ENCODE measurements around the gene UGT2B7. TPM values are rescaled to one million over a fixed set of nuclear protein-coding genes. Genes with fewer than 3 reads are reported as not detected.
"Not testable (repeated sequence)": the region's sequence is repeated elsewhere in the genome, so short reads cannot be mapped to it uniquely, and the experiment has no call there.

The UGT2B7 gene
- polyA plus RNA-seq, 4 donors = 20.7 to 106 (median 33.9) TPM

GRCh38 chr4:69092980-69093568, 3.2 kb upstream of the UGT2B7 start:
- FAIRE-seq = no peak

GRCh38 chr4:69093681-69094080, 2.6 kb upstream of the UGT2B7 start:
- Histone ChIP-seq H3K36me3 (ENCODE audit: control insufficient read depth in 3 of 3, insufficient read depth in 2 of 3, low read depth in 1 of 3, low read length in 3 of 3) (no peaks in the 10 kb centered on the region), H3K9me3 (ENCODE audit: control insufficient read depth in 2 of 2, insufficient read depth in 1 of 2, low read depth in 1 of 2, low read length in 1 of 2) (peaks cover 0 to 10% of the 10 kb centered on the region in 2 donors), H3K27ac (ENCODE audit: low read depth in 1 of 3, low read length in 2 of 3) (no peak overlapping the region), H3K4me1 (ENCODE audit: control insufficient read depth in 3 of 3, insufficient read depth in 2 of 3, low read depth in 1 of 3, low read length in 2 of 3) (no peaks in the 10 kb centered on the region), H3K4me3 (ENCODE audit: low read depth in 1 of 3, low read length in 3 of 3) (no peak overlapping the region), H3K27me3 (ENCODE audit: control insufficient read depth in 3 of 3, insufficient read depth in 3 of 3, low read length in 3 of 3) (no peaks in the 10 kb centered on the region)
- 88 to 95% (median 92%) methylated on average over 3 of the region's 3 CpGs for WGBS, 3 donors
- DNase-seq (no peak), FAIRE-seq (no peak)

More at GRCh38 chr4:69092980-69093568, 3.2 kb upstream of the UGT2B7 start:
- no peak for DNase-seq
- Histone ChIP-seq H3K4me1 (ENCODE audit: control insufficient read depth in 3 of 3, insufficient read depth in 2 of 3, low read depth in 1 of 3, low read length in 2 of 3) (no peaks in the 10 kb centered on the region), H3K36me3 (ENCODE audit: control insufficient read depth in 3 of 3, insufficient read depth in 2 of 3, low read depth in 1 of 3, low read length in 3 of 3) (no peaks in the 10 kb centered on the region), H3K4me3 (ENCODE audit: low read depth in 1 of 3, low read length in 3 of 3) (no peak overlapping the region), H3K9me3 (ENCODE audit: control insufficient read depth in 2 of 2, insufficient read depth in 1 of 2, low read depth in 1 of 2, low read length in 1 of 2) (peaks cover 0 to 13% of the 10 kb centered on the region in 2 donors), H3K27ac (ENCODE audit: low read depth in 1 of 3, low read length in 2 of 3) (no peak overlapping the region), H3K27me3 (ENCODE audit: control insufficient read depth in 3 of 3, insufficient read depth in 3 of 3, low read length in 3 of 3) (no peaks in the 10 kb centered on the region)
- 75 to 87% (median 76%) methylated on average over 6 of the region's 6 CpGs for WGBS, 3 donors

DNA sequence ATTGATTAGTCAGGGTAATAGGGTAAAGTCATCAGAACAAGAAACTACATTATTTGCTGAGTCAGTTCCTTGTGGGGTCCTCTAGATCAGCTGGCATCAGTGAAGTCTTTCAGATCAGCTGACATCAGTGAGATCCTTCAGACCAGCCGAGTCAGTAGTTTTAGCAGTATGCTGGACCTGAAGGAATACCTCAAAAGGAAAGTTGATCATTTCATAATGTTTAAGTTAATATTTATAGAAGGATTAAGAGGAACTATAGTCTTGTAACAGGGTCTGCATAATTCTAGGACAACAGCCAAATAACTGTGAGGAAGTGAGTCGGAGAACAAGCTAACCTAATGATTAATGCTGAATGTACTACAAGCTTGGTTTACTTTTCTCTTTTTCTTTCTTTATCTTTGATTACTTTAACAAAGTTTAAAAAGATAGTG, 958 bp upstream of the UGT2B7 start:
- FAIRE-seq (no peak), DNase-seq (peak; percentile 39 to 53)
- no peak overlapping the region for H3K4me3 ChIP-seq (ENCODE audit: low read depth in 1 of 3, low read length in 3 of 3)
- H3K36me3 ChIP-seq (ENCODE audit: control insufficient read depth in 3 of 3, insufficient read depth in 2 of 3, low read depth in 1 of 3, low read length in 3 of 3) = no peaks in the 10 kb centered on the region
- no peaks in the 10 kb centered on the region for H3K27me3 ChIP-seq (ENCODE audit: control insufficient read depth in 3 of 3, insufficient read depth in 3 of 3, low read length in 3 of 3)
- peaks cover 0 to 9% of the 10 kb centered on the region in 2 donors for H3K9me3 ChIP-seq (ENCODE audit: control insufficient read depth in 2 of 2, insufficient read depth in 1 of 2, low read depth in 1 of 2, low read length in 1 of 2)
- peak overlapping the region in 1 of 3 donors; percentile 13 for H3K27ac ChIP-seq (ENCODE audit: low read depth in 1 of 3, low read length in 2 of 3)
- 4 to 9% (median 5%) methylated on average over 2 of the region's 2 CpGs for WGBS, 3 donors
- H3K4me1 ChIP-seq (ENCODE audit: control insufficient read depth in 3 of 3, insufficient read depth in 2 of 3, low read depth in 1 of 3, low read length in 2 of 3) = no peaks in the 10 kb centered on the region

GRCh38 chr4:69096810-69097209, 536 bp downstream of the UGT2B7 start:
- 30 to 55% (median 31%) methylated on average over 3 of the region's 3 CpGs for WGBS, 3 donors
- Histone ChIP-seq H3K27me3 (ENCODE audit: control insufficient read depth in 3 of 3, insufficient read depth in 3 of 3, low read length in 3 of 3) (no peaks in the 10 kb centered on the region), H3K4me3 (ENCODE audit: low read depth in 1 of 3, low read length in 3 of 3) (peak overlapping the region in 1 of 3 donors; percentile 30), H3K36me3 (ENCODE audit: control insufficient read depth in 3 of 3, insufficient read depth in 2 of 3, low read depth in 1 of 3, low read length in 3 of 3) (no peaks in the 10 kb centered on the region), H3K4me1 (ENCODE audit: control insufficient read depth in 3 of 3, insufficient read depth in 2 of 3, low read depth in 1 of 3, low read length in 2 of 3) (no peaks in the 10 kb centered on the region), H3K27ac (ENCODE audit: low read depth in 1 of 3, low read length in 2 of 3) (peak overlapping the region in 2 of 3 donors; percentile 55 to 69), H3K9me3 (ENCODE audit: control insufficient read depth in 2 of 2, insufficient read depth in 1 of 2, low read depth in 1 of 2, low read length in 1 of 2) (peaks cover 0 to 9% of the 10 kb centered on the region in 2 donors)
- FAIRE-seq (no peak), DNase-seq (peak; percentile 13 to 23)

DNA sequence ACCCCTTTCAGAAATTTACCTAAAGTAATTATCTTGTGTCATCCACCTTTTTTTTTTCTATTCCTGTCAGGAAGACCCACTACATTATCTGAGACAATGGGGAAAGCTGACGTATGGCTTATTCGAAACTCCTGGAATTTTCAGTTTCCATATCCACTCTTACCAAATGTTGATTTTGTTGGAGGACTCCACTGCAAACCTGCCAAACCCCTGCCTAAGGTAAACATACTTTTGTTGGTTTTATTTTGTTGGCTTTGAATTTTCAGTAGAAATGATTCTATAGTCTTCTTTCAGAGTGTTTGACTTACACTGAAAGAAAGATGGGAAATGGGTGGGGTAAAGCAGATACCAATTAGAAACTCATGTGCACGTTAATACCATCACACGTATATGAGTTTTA, 2.2 kb downstream of the UGT2B7 start:
- Histone ChIP-seq H3K36me3 (ENCODE audit: control insufficient read depth in 3 of 3, insufficient read depth in 2 of 3, low read depth in 1 of 3, low read length in 3 of 3) (no peaks in the 10 kb centered on the region), H3K27me3 (ENCODE audit: control insufficient read depth in 3 of 3, insufficient read depth in 3 of 3, low read length in 3 of 3) (no peaks in the 10 kb centered on the region), H3K9me3 (ENCODE audit: control insufficient read depth in 2 of 2, insufficient read depth in 1 of 2, low read depth in 1 of 2, low read length in 1 of 2) (peaks cover 0 to 3% of the 10 kb centered on the region in 2 donors), H3K4me1 (ENCODE audit: control insufficient read depth in 3 of 3, insufficient read depth in 2 of 3, low read depth in 1 of 3, low read length in 2 of 3) (no peaks in the 10 kb centered on the region), H3K4me3 (ENCODE audit: low read depth in 1 of 3, low read length in 3 of 3) (peak overlapping the region in 1 of 3 donors; percentile 38), H3K27ac (ENCODE audit: low read depth in 1 of 3, low read length in 2 of 3) (no peak overlapping the region)
- FAIRE-seq = no peak
- no peak for DNase-seq
- 85 to 87% (median 85%) methylated on average over 4 of the region's 4 CpGs for WGBS, 3 donors

GRCh38 chr4:69099910-69100309, 3.6 kb downstream of the UGT2B7 start:
- Histone ChIP-seq H3K9me3 (ENCODE audit: control insufficient read depth in 2 of 2, insufficient read depth in 1 of 2, low read depth in 1 of 2, low read length in 1 of 2) (no peaks in the 10 kb centered on the region), H3K4me1 (ENCODE audit: control insufficient read depth in 3 of 3, insufficient read depth in 2 of 3, low read depth in 1 of 3, low read length in 2 of 3) (no peaks in the 10 kb centered on the region), H3K27me3 (ENCODE audit: control insufficient read depth in 3 of 3, insufficient read depth in 3 of 3, low read length in 3 of 3) (no peaks in the 10 kb centered on the region), H3K4me3 (ENCODE audit: low read depth in 1 of 3, low read length in 3 of 3) (no peak overlapping the region), H3K27ac (ENCODE audit: low read depth in 1 of 3, low read length in 2 of 3) (no peak overlapping the region), H3K36me3 (ENCODE audit: control insufficient read depth in 3 of 3, insufficient read depth in 2 of 3, low read depth in 1 of 3, low read length in 3 of 3) (no peaks in the 10 kb centered on the region)
- DNase-seq (no peak), FAIRE-seq (no peak)
- WGBS, 3 donors = 67 to 88% (median 86%) methylated on average over 4 of the region's 4 CpGs

- not testable (repeated sequence) for H3K4me3 ChIP-seq (ENCODE audit: low read depth in 1 of 3, low read length in 3 of 3); H3K36me3 ChIP-seq (ENCODE audit: control insufficient read depth in 3 of 3, insufficient read depth in 2 of 3, low read depth in 1 of 3, low read length in 3 of 3); H3K27me3 ChIP-seq (ENCODE audit: control insufficient read depth in 3 of 3, insufficient read depth in 3 of 3, low read length in 3 of 3); H3K27ac ChIP-seq (ENCODE audit: low read depth in 1 of 3, low read length in 2 of 3); H3K9me3 ChIP-seq (ENCODE audit: control insufficient read depth in 2 of 2, insufficient read depth in 1 of 2, low read depth in 1 of 2, low read length in 1 of 2); H3K4me1 ChIP-seq (ENCODE audit: control insufficient read depth in 3 of 3, insufficient read depth in 2 of 3, low read depth in 1 of 3, low read length in 2 of 3); FAIRE-seq
- peak in 1 of 2 donors; percentile 41 for DNase-seq
- 55 to 68% (median 58%) methylated on average over 2 of the region's 2 CpGs for WGBS, 3 donors
Measured at GRCh38 chr4:69102668-69103067, 6.4 kb downstream of the UGT2B7 start.

- H3K9me3 ChIP-seq (ENCODE audit: control insufficient read depth in 2 of 2, insufficient read depth in 1 of 2, low read depth in 1 of 2, low read length in 1 of 2) = peaks cover 0 to 3% of the 10 kb centered on the region in 2 donors
- FAIRE-seq (no peak), DNase-seq (peak; percentile 67 to 84)
- H3K36me3 ChIP-seq (ENCODE audit: control insufficient read depth in 3 of 3, insufficient read depth in 2 of 3, low read depth in 1 of 3, low read length in 3 of 3) = peaks cover 0 to 5% (median 0%) of the 10 kb centered on the region in 3 donors
- H3K4me3 ChIP-seq (ENCODE audit: low read depth in 1 of 3, low read length in 3 of 3) = no peak overlapping the region
- H3K27ac ChIP-seq (ENCODE audit: low read depth in 1 of 3, low read length in 2 of 3) = peak overlapping the region in 2 of 3 donors; percentile 41 to 52
- no peaks in the 10 kb centered on the region for H3K4me1 ChIP-seq (ENCODE audit: control insufficient read depth in 3 of 3, insufficient read depth in 2 of 3, low read depth in 1 of 3, low read length in 2 of 3)
- no peaks in the 10 kb centered on the region for H3K27me3 ChIP-seq (ENCODE audit: control insufficient read depth in 3 of 3, insufficient read depth in 3 of 3, low read length in 3 of 3)
- 24 to 63% (median 46%) methylated on average over 2 of the region's 2 CpGs for WGBS, 3 donors
Measured at GRCh38 chr4:69104719-69105275, 8.5 kb downstream of the UGT2B7 start.
